HK-2 (cell line): ENCODE measurements around the gene ARFGEF3.
"Not testable (repeated sequence)": the region's sequence is repeated elsewhere in the genome, so short reads cannot be mapped to it uniquely, and the experiment has no call there.

Experiments used
- DNase-seq: peaks from one replicate; pipeline ENCODE4 v3.0.0-alpha.2; 2018; ENCODE audit not compliant: unreplicated experiment

Gene ARFGEF3

DNA sequence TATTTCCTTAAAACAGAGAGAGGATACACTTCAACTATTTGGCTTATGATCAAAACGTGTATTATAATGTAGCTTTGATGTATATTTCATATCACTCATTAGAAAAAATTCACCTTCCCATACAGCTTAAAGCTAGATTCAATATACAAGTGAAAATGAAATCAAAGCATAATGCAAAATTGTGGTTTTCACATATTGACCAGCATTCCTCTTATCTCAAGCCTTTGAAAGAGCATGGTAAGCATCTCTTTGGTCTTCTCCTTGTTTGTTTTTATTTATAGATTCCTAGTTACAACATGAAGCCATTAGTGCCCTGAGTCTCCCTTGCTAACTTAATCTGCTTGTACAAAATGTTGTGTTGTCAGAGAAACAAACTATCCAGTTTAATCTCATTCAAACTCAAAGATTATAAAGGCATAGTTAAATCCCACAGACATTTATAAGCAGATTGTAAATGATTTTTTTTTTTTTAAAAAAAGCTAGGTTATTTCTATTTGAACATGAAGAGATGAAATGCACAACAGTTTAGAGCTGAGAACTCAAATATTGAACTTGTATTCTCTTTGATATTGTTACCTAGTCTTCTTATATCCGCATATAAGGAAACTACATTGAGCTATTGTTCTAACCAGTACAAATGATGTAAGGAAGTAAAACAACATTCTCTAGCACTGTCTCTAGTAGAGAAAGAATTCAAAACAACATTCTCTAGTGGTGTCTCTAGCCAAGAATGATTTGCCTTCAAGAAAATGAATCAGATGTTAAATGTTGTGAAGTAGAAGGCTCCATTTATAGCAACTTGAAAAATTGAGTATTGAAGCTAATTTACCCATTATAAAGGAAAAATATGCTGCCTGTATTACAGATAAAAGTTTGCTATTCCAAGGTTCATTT lies 184.8 kb downstream of the ARFGEF3 start:
- DNase-seq = no peak

DNA sequence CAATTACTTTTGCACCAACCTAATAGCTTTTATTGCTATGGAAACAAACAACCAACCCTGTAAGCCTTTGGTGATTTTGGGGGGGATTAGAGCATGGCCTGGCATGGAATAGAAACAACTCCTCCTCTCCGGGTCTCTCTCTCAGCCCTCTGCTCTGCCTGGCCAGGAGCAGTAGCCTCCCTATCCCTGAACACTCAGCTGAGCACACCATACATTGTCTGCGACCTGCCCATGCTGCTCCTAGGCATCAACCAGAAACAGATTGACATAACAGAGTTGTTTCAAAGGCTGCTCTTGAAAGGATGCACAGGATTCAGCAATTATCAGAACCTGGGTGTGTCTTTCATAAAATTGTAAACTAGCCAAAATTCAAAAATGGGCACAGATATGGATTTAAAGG lies 186.1 kb downstream of the ARFGEF3 start:
- no peak for DNase-seq

DNA sequence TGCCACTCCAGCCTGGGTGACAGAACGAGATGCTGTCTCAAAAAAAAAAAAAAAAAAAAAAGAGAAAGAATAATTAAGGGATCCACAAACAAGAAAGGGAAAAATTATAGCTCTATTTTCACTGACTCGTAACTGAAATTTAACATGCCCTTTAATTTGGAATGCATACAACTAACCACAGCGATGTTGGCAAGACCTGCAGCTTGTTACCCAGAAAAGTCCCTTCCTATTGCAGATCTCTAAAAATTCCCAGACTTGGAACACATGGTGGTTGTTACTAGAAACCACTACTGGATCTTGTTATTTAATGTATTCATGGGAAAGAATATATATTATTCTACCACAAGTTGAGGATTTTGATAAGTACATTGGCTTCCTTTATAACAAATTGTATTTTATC lies 188.2 kb downstream of the ARFGEF3 start:
- DNase-seq = no peak

DNA sequence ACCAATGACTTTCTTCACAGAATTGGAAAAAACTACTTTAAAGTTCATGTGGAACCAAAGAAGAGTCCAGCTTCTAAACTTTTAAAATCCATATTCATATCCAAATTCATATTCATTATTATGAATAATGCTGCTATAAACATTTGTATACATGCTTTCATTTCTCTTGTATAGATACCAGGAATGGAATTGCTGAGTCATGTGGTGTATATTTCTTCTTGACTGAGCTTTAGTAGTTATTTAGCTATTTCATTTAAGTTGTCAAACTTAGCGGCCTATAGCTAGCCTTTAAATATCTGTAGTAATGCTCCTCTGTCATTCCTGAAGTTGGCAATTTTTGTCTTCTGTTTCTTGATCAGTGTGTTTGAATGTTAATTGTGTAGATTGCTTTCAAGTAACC lies 196.2 kb downstream of the ARFGEF3 start:
- DNase-seq = no peak

DNA sequence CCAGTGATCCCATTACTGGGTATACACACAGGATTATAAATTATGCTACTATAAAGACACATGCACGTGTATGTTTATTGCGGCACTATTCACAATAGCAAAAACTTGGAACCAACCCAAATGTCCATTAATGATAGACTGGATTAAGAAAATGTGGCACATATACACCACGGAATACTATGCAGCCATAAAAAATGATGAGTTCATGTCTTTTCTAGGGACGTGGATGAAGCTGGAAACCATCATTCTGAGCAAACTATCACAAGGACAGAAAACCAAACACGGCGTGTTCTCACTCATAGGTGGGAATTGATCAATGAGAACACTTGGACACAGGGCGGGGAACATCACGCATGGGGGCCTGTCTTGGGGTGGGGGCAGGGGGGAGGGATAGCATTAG lies 206.9 kb downstream of the ARFGEF3 start:
- DNase-seq = not testable (repeated sequence)

DNA sequence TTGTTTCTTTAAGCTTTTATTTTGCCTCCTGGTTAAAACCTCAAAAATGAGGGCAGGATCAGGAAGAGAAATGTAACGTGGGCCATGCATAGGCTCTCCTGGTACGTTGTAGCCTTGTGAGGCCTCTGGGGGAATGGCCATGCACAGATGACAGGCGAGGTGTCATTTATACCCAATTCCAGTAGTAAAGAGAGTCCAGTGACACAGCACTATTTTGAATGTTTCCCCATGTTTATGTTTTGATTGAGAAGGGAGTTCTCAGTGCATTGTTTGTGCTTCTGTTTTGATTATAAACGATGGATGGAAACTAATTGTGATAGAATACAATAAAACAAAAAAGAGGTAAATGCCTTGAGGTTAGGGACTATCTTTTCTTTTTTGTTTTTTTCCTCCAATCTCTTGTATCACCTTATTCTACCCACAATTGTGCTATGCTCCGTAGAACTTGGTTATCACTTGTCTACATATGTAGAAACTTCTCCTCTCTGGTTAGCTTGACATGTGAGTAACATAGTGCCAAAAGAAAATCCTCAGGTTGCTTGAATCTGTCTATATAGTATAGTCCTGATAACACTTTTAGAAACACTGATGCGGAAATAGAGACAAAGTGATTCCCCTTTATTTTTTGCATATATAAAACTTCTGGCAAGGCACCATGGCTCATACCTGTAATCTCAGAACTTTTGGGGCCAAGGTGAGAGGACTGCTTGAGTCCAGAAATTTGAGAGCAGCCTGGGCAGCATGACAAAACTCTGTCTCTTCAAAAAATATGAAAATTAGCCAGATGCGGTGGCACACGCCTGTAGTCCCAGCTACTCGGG lies 209.1 kb downstream of the ARFGEF3 start:
- DNase-seq = no peak

DNA sequence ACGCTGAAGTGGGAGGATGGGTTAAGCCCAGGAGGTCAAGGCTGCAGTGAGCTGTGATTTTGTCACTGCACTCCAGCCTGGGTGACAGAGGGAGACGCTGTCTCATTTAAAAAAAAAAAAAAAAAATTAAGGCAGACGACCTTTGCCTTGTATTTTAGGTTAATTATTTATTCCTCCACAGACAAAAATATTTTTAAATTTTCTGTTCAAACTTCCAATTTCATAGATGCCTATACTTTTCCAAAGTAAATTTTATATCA lies 209.6 kb downstream of the ARFGEF3 start:
- DNase-seq = no peak

DNA sequence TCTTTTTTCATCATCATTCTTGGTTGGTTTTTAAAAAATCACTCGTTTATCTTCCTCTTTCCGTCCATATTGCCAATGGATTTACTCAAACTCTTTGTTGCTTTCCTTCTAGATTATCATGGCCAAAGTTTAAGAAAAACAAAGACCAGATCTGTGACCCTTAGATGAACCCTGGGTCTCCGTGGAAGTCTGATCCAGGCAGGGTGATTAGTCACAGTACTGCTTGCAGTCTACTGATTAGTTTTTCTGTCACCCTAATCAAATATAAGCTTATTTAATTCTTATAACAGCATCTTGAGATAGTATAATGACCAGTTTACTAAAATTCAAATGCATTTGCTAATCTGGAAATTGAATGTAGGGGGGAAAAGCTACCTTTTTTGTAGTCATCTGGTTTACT lies 210.0 kb downstream of the ARFGEF3 start:
- DNase-seq = no peak

DNA sequence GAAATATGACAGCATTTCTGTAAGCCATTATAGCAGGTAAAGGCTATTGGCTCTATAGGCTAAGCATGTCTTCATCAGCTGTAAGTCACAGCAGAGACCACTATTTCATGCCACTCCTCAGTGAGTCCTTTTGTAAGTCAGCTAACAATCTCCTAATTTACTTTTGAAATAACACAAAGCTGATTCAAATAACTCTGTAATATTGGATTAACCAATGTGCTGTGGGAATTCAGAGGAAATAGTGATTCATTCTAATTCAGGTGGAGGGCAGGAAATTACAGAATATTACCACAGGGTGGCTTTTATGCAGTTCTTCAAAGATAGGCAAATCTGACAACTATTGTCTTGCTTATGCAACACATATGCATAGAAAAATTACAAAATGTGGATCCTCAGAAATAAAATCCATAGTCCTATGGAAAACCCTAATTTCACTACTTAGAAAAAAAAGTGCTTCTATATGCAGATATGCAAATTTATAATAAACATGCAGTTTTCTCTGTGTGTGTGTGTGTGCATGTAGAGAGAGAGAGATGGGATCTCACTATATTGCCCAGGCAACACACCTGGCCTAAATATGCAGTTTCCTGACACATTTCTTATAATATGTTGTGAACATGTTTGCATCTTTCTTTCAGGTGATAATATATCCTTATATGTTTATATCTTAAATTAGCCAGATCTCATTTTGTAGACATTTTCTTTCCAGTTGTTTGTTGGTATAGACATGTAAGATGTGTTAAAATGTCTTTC lies 211.1 kb downstream of the ARFGEF3 start:
- DNase-seq = no peak

DNA sequence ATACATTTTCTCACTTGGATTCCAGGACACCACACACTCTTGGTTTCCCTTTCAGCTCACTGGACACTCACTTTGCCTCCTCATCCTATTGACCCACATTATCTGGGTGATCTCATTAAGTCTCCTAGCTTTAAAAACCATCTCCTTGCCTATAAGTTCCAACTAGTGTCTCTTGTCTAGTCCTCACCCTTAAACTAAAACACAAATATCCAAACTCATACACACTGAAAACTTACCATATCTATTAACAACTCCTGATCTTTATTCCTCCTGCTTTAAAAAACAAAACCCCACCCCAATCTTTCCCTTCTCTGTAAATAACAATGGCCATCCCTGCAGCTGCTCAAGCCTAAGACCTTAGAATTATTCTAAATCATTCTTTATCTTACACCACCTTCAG lies 212.5 kb downstream of the ARFGEF3 start:
- no peak for DNase-seq

DNA sequence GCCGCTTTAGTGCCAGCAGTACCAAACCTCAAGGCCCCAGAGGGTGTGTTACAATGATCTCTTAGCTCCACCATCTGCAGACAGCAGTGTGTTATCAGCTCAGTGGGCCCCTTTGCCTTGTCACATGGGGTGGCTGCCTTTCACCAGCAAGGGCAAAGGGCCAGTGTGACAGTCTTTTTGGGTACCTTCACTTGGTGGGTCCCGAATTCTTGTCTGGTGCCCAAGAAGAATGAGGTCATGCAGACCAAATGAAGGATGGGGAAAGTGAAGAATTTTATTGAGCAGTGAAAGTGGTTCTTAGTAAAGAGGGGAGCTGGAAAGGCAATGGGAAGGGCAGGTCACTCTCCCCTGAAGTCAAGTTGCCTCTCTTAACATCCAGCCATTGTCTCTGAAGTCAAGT lies 213.1 kb downstream of the ARFGEF3 start:
- DNase-seq = no peak

DNA sequence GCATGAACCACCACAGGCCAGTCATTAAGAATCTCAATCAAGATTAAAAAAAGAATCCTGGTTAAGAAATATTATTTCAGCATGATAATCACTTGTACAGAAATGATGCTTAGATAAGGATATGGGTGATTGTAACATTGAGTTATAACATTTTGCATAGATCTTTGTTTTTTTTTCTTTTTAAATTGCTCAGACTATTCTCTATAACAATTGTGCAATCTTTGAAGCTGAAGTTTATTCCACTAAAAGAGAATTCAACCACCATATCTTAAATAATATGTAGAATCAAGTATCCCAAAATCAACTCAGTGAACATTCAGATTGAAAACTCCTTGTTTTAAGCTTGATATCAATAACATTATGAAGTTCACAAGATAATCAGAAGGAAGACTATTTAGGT lies 215.3 kb downstream of the ARFGEF3 start:
- DNase-seq = no peak

DNA sequence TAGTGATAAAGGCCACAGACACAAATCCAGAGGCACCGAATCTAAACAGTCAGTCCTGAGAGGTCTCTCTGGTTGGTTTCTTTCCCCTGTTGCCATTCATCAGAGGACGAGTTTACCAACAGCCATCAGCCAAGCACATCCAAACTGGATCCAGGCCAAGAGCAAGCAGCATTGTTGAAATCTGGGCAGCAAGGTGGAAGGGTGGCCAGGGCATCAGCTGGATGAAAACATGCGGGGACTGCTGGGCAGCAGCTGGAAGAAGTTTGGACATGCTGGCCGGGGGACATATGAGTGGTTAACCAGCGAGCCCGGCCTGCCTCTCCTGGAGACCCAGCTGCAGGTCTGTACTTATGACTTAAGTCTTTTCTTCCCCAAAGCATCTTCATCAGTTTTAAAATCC lies 216.1 kb downstream of the ARFGEF3 start, which contains the start of gene SMIM28:
Gene SMIM28, plus strand, starts transcription at position 62 of the 400 bp plus-strand sequence. Its CDS starts 168 bp downstream, at position 230.
- DNase-seq = no peak

DNA sequence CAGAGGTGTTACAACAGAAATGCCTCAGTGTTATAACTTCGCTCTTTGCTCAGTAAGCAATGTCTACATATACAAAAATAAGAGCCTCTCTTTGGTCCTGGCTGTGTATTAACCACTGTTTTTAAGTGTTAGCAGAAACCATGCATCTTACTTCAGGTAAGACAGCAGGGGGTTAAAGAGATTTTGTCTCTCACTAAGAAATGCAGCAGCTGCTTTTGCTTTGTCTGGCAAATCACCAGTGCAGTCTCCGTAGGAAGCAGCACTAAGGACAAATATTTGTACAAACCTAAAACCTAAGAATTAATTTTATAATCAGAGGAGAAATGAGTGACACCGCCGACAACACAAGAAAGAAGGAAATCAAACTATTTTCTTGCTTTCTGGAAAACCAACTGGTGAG lies 216.7 kb downstream of the ARFGEF3 start:
- no peak for DNase-seq

DNA sequence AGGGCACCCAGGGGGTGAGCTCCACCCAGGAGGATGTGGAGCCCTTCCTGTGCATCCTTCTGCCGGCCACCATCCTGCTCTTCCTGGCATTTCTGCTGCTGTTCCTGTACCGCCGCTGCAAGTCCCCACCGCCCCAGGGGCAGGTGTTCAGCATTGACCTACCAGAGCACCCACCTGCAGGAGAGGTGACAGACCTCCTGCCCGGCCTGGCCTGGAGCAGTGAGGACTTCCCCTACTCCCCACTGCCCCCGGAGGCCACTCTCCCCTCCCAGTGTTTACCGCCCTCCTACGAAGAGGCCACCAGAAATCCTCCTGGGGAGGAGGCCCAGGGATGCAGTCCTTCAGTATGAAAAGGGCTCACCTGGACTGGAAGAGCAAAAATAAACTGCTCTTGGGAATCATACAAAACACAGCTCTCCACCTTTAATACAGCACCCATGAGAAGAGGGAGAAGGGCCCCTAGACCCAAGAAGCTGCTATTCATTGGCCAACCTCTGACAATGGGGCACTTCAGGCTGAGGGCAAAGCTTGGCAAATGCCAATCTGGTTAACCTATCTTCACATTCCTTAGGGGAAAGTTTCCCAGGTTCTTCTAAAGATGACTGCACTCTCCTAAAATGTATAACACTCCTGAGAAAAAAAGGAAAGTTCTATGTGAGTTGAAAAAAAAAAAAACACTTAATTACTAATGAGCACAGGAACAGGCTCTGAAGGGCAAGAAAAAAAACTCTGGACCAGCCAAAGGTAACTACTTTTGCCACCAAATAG lies 220.9 kb downstream of the ARFGEF3 start:
- no peak for DNase-seq

DNA sequence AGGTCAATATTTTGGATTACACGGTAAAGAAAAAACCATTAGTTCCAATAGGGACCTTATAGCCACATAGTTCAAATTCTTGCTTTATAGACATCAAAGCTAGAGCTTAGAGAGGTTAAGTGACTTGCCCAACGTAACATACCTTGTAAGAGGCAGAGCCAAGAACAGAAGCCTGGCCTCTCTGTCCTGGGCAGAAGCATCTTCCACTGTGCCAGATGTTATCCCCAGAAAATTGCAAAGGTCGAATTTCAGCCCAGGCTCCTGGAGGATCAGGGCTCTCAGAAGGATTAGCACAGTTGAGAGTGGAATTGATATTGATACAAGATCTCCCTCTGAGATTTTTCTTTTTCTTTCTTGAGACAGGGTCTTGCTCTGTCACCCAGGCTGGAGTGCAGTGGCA lies 222.0 kb downstream of the ARFGEF3 start:
- no peak for DNase-seq

DNA sequence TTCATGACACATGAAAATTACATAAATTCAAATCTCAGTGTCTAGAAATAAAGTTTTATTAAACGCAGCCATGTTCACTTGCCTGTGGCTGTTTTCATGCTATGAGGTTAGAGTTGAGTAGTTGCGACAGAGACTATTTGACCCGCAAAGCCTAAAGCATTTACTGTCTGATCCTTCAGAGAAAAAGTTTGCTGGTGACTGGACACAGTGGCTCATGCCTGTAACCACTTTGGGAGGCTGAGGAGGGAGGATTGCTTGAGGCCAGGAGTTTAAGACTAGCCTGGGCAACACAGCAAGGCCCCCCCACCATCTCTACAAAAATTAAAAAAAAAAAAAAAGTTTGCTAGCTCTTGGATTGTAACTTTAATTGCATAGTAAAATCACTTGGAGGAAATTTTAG lies 225.2 kb downstream of the ARFGEF3 start:
- DNase-seq = no peak

DNA sequence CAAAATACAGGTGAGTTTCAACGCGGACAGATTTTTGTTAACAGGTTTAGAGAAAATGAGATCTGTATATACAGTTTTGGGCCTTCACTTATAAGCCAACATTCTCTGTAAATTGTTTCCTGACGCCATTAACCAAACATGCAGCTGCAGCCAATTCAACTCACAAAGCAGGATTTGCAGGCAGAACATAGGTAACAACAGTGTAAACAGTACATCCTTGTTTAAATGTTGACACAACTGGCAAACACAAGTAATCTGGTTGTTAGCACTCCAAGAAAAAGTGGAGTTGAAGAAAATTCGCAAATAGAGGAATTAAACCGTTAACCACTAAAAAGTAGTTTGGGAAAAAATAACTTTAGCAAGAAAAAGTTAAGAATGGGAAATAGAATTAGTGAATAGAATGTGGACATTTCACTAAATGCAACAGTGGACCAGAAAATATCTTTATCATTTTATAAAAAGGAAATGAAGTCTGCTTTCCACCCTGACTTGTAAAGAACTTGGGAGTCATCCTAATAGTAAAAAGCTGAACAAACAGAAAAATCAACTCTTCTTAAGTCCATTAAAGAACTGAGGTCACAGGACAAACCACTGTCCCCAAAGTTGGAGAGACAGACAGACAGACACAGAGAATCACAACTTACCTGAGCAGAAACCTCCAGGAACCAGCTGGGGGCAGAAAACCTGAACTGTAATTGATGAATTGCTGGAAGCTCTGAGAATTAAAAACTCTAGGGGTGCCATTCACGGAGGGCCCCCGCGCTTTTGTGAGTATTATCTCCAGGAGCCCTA lies 226.0 kb downstream of the ARFGEF3 start:
- no peak for DNase-seq

DNA sequence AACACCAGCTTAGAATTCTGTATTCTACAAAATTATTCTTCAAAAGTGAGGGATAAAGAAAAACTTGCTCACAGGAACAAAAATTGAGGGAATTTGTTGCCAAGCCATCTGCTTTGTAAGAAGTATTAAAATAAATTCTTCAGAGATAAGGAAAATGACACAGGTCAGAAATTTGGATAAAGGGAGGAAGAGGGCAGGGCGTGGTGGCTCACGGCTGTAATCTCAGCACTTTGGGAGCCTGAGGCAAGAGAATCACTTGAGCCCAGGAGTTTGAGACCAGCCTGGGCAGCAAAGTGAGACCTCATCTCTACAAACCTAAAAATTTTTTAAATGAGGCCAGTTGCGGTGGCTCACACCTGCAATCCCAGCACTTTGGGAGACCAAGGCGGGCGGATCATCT lies 227.8 kb downstream of the ARFGEF3 start:
- DNase-seq = no peak
